GM21515 (cell line): ENCODE data around the gene MAP3K7CL.

Experiments used
- ATAC-seq: cut with Tn5 transposase; IDR thresholded peaks from one replicate; pipeline ENCODE4 v1.9.1; 2021; ENCODE audit not compliant: unreplicated experiment

MAP3K7CL gene

GRCh38 chr21:29194342-29194741, 63.9 kb downstream of the MAP3K7CL start:
- ATAC-seq = no peak

GRCh38 chr21:29194847-29195246, 64.4 kb downstream of the MAP3K7CL start:
- ATAC-seq = no peak

GRCh38 chr21:29195981-29196669, 65.7 kb downstream of the MAP3K7CL start:
- ATAC-seq = peak; percentile 94

- peak; percentile 13 for ATAC-seq
These were observed 66.3 kb downstream of the MAP3K7CL start for GRCh38 chr21:29196670-29197191.

- no peak for ATAC-seq
These were observed 70.7 kb downstream of the MAP3K7CL start for GRCh38 chr21:29201186-29201585.

- ATAC-seq = no peak
These were observed 74.6 kb downstream of the MAP3K7CL start for GRCh38 chr21:29205009-29205408.

- ATAC-seq = no peak
These were observed 75.5 kb downstream of the MAP3K7CL start for GRCh38 chr21:29205988-29206387.

- ATAC-seq = no peak
These were observed 76.0 kb downstream of the MAP3K7CL start for GRCh38 chr21:29206445-29206844.

GRCh38 chr21:29207201-29207600, 76.8 kb downstream of the MAP3K7CL start:
- no peak for ATAC-seq

- ATAC-seq = no peak
These were observed 77.7 kb downstream of the MAP3K7CL start for GRCh38 chr21:29208044-29208681.

GRCh38 chr21:29208682-29209059, 78.2 kb downstream of the MAP3K7CL start:
- no peak for ATAC-seq

GRCh38 chr21:29209696-29210095, 79.3 kb downstream of the MAP3K7CL start:
- ATAC-seq = no peak

GRCh38 chr21:29211205-29211604, 80.8 kb downstream of the MAP3K7CL start:
- no peak for ATAC-seq

- no peak for ATAC-seq
These were observed 82.0 kb downstream of the MAP3K7CL start for GRCh38 chr21:29212446-29212845.

GRCh38 chr21:29213513-29214385, 83.3 kb downstream of the MAP3K7CL start:
- no peak for ATAC-seq

GRCh38 chr21:29215709-29216108, 85.3 kb downstream of the MAP3K7CL start:
- ATAC-seq = no peak

- ATAC-seq = no peak
These were observed 87.4 kb downstream of the MAP3K7CL start for GRCh38 chr21:29217818-29218291.

GRCh38 chr21:29218749-29219148, 88.3 kb downstream of the MAP3K7CL start:
- ATAC-seq = no peak

- no peak for ATAC-seq
These were observed 88.8 kb downstream of the MAP3K7CL start for GRCh38 chr21:29219165-29219770.

GRCh38 chr21:29221253-29221744, 90.9 kb downstream of the MAP3K7CL start:
- no peak for ATAC-seq

GRCh38 chr21:29224006-29224405, 93.6 kb downstream of the MAP3K7CL start:
- no peak for ATAC-seq
